Natural killer cell (primary cell): ENCODE measurements around the gene GYG2. TPM values are rescaled to one million over a fixed set of nuclear protein-coding genes. Genes with fewer than 3 reads are reported as not detected.

Source experiments
- ATAC-seq, 3 donors: fragments of 150-1000 bp in 2 of 3; fragments of 200-7000 bp in 1 of 3; cut with Tn5 transposase; 1 replicate in 1 of 3; 2 replicates in 2 of 3; pipeline ENCODE4 v1.10.0; 2021; ENCODE audit warnings: mild to moderate bottlenecking in 2 of 3, moderate library complexity in 2 of 3
- DNase-seq, 2 donors: peaks; one replicate each; pipeline versions ENCODE4 v3.0.0 to v3.0.0-alpha.2; 2013 to 2021; ENCODE audit warnings: mixed read lengths in 1 of 2
- H3K27ac ChIP-seq: one replicate; pipeline ENCODE4 v1.5.1; 2013; ENCODE audit warnings: mild to moderate bottlenecking, low read length
- H3K27me3 ChIP-seq: one replicate; pipeline ENCODE4 v1.6.1; 2013; ENCODE audit warnings: low read length; ENCODE audit not compliant: control insufficient read depth, insufficient read depth
- H3K36me3 ChIP-seq: one replicate; pipeline ENCODE4 v1.6.1; 2013; ENCODE audit warnings: low read length; ENCODE audit not compliant: control insufficient read depth, insufficient read depth
- H3K4me1 ChIP-seq: one replicate; pipeline ENCODE4 v1.6.1; 2013; ENCODE audit warnings: low read length; ENCODE audit not compliant: control insufficient read depth, insufficient read depth
- H3K4me3 ChIP-seq: one replicate; pipeline ENCODE4 v1.5.1; 2013; ENCODE audit warnings: low read length
- H3K9me3 ChIP-seq: one replicate; pipeline ENCODE4 v1.6.1; 2013; ENCODE audit warnings: low read length; ENCODE audit not compliant: control insufficient read depth, insufficient read depth
- H3K27ac Mint-ChIP-seq, 2 donors: one replicate each; pipeline ENCODE4 v1.8.0; 2022; ENCODE audit warnings: mild to moderate bottlenecking in 2 of 2, mixed read lengths in 2 of 2, moderate library complexity in 1 of 2
- H3K27me3 Mint-ChIP-seq, 2 donors: one replicate each; pipeline ENCODE4 v1.8.0; 2022; ENCODE audit warnings: low read depth in 2 of 2, mixed read lengths in 2 of 2
- H3K36me3 Mint-ChIP-seq: one replicate; pipeline ENCODE4 v1.8.0; 2022; ENCODE audit warnings: mixed read lengths
- H3K4me1 Mint-ChIP-seq, 2 donors: one replicate each; pipeline ENCODE4 v1.8.0; 2022; ENCODE audit warnings: mixed read lengths in 2 of 2
- H3K4me3 Mint-ChIP-seq: one replicate; pipeline ENCODE4 v1.8.0; 2022; ENCODE audit warnings: mild to moderate bottlenecking, moderate library complexity, mixed read lengths
- H3K9me3 Mint-ChIP-seq, 2 donors: one replicate each; pipeline ENCODE4 v1.8.0; 2022; ENCODE audit warnings: mixed read lengths in 2 of 2
- CTCF ChIP-seq: fragments of 200-600 bp; IDR thresholded peaks from one replicate; pipeline ENCODE4 v1.8.0; 2022; ENCODE audit warnings: antibody characterized with exemption
- WGBS: methylation state at CpG from one replicate; pipeline ENCODE4 v1.1.7; 2013; ENCODE audit warnings: missing lambda C conversion rate; ENCODE audit not compliant: insufficient coverage; 5-methylcytosine and 5-hydroxymethylcytosine counted together
- intact Hi-C: fragments of 100-400 bp; cut with micrococcal nuclease; formaldehyde crosslinking; loops from one replicate; pipeline ENCODE4 v1.14.2; 2022
- total RNA-seq, 4 donors: library from RNA; stranded (reverse); fragments of 120-200 nt in 1 of 4; gene quantifications; one replicate each; pipeline versions ENCODE4 v1.2.3 to v1.2.4, GENCODE V29; 2013 to 2022

GYG2 gene
- total RNA-seq, 3 donors from 2014 or later (not counting 1 experiment from before 2014, with no cell fraction given) = not detected

DNA sequence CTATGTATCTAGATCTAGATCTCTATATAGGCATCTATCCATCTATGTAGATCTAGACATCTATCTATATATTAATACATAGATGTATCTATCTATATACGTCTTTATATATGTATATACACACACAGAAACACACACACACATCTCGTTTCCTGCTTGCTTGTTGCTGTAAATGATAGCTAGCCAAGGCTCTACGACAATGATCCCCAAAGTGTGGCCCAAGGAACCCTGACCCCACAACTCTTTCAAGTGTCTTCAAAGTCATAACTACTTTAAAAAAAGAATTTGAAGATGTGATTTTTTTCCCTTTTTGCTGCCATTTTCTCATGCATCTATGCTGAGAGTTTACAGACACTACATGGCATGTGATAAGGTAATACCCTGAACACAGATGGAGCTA, 28.8 kb downstream of the GYG2 start:
- 80% methylated on average over 2 of the region's 3 CpGs for WGBS
- TF ChIP-seq CTCF = no peak
- intact Hi-C loops = no loop called here
- no peaks in the 10 kb centered on the region for H3K36me3 ChIP-seq
- no peak overlapping the region for H3K4me3 Mint-ChIP-seq
- no peaks in the 10 kb centered on the region for H3K4me1 Mint-ChIP-seq
- H3K27me3 ChIP-seq = no peaks in the 10 kb centered on the region
- no peaks in the 10 kb centered on the region for H3K4me1 ChIP-seq
- no peak overlapping the region for H3K27ac ChIP-seq
- no peaks in the 10 kb centered on the region for H3K9me3 ChIP-seq
- DNase-seq = no peak
- no peak overlapping the region for H3K4me3 ChIP-seq
- no peaks in the 10 kb centered on the region for H3K9me3 Mint-ChIP-seq
- ATAC-seq = no peak
- no peak overlapping the region for H3K27ac Mint-ChIP-seq
- no peaks in the 10 kb centered on the region for H3K36me3 Mint-ChIP-seq
- H3K27me3 Mint-ChIP-seq = no peaks in the 10 kb centered on the region

DNA sequence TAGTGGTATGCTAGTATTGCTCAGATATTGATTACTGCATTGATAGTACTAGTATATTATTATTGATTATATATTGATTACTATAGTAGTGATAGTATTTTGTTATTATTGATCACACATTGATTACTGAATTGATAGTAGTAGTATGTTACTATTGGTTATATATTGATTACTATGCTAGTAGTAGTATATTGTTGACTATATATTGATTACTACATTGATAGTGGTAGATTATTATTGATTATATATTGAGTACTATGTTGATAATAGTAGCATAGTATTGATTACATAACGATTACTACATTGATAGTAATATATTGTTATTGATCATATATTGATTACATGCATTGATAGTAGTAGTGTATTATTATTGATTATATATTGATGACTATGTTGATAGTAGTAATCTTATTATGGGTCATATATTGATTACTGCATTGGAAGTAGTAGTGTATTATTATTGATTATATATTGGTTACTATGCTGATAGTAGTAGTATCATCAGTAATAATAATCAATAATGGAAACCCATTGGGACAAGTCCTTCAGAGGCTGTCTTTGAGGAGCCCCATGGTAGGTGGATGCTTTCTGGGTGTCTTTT, 30.6 kb downstream of the GYG2 start:
- WGBS = no CpG with 5 or more reads among the region's 1 CpG
- H3K27me3 ChIP-seq = no peaks in the 10 kb centered on the region
- DNase-seq = no peak
- no peak for TF ChIP-seq CTCF
- no peaks in the 10 kb centered on the region for H3K36me3 ChIP-seq
- intact Hi-C loops = no loop called here
- H3K4me1 Mint-ChIP-seq = no peaks in the 10 kb centered on the region
- H3K4me3 Mint-ChIP-seq = no peak overlapping the region
- no peaks in the 10 kb centered on the region for H3K36me3 Mint-ChIP-seq
- no peak overlapping the region for H3K27ac Mint-ChIP-seq
- no peaks in the 10 kb centered on the region for H3K9me3 Mint-ChIP-seq
- no peak overlapping the region for H3K27ac ChIP-seq
- H3K27me3 Mint-ChIP-seq = no peaks in the 10 kb centered on the region
- ATAC-seq = no peak
- H3K4me3 ChIP-seq = no peak overlapping the region
- H3K4me1 ChIP-seq = no peaks in the 10 kb centered on the region
- H3K9me3 ChIP-seq = no peaks in the 10 kb centered on the region

DNA sequence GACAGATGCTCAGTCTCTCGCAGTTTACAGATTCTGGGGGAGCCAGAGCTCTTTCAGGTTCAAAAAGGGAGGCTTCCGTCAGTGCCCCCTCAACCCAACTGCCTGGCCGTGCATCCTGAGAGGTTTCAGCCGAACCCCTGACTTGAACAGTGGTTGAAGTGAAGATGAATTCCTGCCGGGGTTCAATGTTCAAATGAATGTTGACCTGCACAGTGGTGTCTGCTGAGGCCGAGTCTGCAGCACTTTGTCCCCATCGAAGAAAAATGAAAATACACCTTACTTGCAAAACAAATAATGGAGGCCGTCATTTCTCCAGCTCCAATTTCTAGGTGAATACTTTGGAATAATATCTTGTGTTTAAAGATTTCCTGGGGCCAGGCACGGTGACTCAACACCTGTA, 33.7 kb downstream of the GYG2 start:
- Mint-ChIP-seq H3K9me3 (no peaks in the 10 kb centered on the region), H3K27ac (no peak overlapping the region), H3K4me1 (no peaks in the 10 kb centered on the region), H3K4me3 (no peak overlapping the region), H3K27me3 (peaks cover 0 to 11% of the 10 kb centered on the region in 2 donors), H3K36me3 (no peaks in the 10 kb centered on the region)
- no peaks in the 10 kb centered on the region for H3K9me3 ChIP-seq
- intact Hi-C loops = no loop called here
- WGBS = 95% methylated on average over 4 of the region's 9 CpGs
- DNase-seq (no peak), ATAC-seq (no peak)
- H3K27me3 ChIP-seq = no peaks in the 10 kb centered on the region
- no peaks in the 10 kb centered on the region for H3K4me1 ChIP-seq
- no peak overlapping the region for H3K27ac ChIP-seq
- no peaks in the 10 kb centered on the region for H3K36me3 ChIP-seq
- no peak for TF ChIP-seq CTCF
- no peak overlapping the region for H3K4me3 ChIP-seq

DNA sequence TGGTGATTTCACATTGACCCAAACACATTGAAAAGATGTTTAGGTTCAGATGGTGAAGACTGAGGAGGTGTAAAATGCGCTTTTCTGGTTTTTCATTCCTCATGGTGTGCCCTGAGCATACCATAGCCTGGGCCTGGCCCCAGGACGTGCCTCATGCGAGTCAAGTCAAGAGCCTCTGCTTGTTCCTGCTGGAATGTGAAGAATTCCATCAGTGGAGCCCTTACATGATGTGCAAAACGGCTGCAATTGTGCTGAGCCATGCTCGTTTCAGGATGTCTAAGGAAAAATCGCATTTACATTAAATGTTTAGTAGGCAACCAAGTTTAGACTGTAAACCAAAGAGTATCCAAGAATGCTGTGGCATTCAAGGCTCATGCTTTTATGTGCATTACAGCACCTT, 34.9 kb downstream of the GYG2 start:
- H3K36me3 Mint-ChIP-seq = no peaks in the 10 kb centered on the region
- 94% methylated on average over 6 of the region's 6 CpGs for WGBS

More for the DNA sequence above, 34.9 kb downstream of the GYG2 start:
- TF ChIP-seq CTCF = no peak
- no peak overlapping the region for H3K27ac Mint-ChIP-seq
- H3K4me3 Mint-ChIP-seq = no peak overlapping the region
- H3K9me3 Mint-ChIP-seq = no peaks in the 10 kb centered on the region
- no peaks in the 10 kb centered on the region for H3K27me3 ChIP-seq
- intact Hi-C loops = no loop called here
- no peak overlapping the region for H3K27ac ChIP-seq
- DNase-seq = no peak
- H3K4me1 ChIP-seq = no peaks in the 10 kb centered on the region
- no peaks in the 10 kb centered on the region for H3K36me3 ChIP-seq
- peaks cover 0 to 11% of the 10 kb centered on the region in 2 donors for H3K27me3 Mint-ChIP-seq
- H3K9me3 ChIP-seq = no peaks in the 10 kb centered on the region
- no peak overlapping the region for H3K4me3 ChIP-seq
- no peaks in the 10 kb centered on the region for H3K4me1 Mint-ChIP-seq
- ATAC-seq = no peak
